Epithelial cell of proximal tubule (primary cell): ENCODE data around the gene ZBTB21. TPM values are rescaled to one million over a fixed set of nuclear protein-coding genes. Genes with fewer than 3 reads are reported as not detected.

Experiments used
- DNase-seq: peaks from one replicate; pipeline ENCODE4 v3.0.0-alpha.2; 2011; ENCODE audit warnings: low read depth
- H3K4me3 ChIP-seq: 2 replicates; pipeline ENCODE4 v1.5.1; 2011; ENCODE audit warnings: low read depth, mild to moderate bottlenecking, low read length
- total RNA-seq: library from RNA; depleted of rRNA; stranded (reverse); fragments of >200 nt; gene quantifications from 2 replicates; pipeline ENCODE4 v1.2.3, GENCODE V29; 2015
- TF ChIP-seq, protein P1 (sequence below): conservative IDR thresholded peaks from 2 replicates; pipeline ENCODE4 v1.5.1; 2012; ENCODE audit warnings: low read depth, mild to moderate bottlenecking, low read length

ZBTB21 gene
- total RNA-seq, 1 donor from 2014 or later = 6.3 TPM

DNA sequence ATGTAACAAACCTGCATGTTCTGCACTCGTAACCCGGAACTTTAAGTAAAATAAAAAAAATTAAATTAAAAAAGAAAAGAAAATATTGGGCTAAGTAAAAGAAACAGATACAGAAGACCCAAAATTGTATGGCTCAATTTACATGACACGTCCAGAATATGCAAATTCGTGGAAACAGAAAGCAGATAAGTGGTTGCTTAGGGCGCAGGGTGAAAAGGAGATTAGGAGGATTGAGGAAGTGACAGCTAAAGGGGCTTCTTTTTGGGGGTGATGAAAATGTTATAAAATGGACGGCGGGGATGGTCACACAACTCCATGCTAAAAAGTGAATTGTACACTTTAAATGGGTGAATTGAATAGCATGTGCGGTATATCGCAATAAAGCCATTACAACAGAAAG, 27.4 kb upstream of the ZBTB21 start:
- no peak for DNase-seq
- H3K4me3 ChIP-seq = no peak overlapping the region
- TF ChIP-seq, protein P1, sequence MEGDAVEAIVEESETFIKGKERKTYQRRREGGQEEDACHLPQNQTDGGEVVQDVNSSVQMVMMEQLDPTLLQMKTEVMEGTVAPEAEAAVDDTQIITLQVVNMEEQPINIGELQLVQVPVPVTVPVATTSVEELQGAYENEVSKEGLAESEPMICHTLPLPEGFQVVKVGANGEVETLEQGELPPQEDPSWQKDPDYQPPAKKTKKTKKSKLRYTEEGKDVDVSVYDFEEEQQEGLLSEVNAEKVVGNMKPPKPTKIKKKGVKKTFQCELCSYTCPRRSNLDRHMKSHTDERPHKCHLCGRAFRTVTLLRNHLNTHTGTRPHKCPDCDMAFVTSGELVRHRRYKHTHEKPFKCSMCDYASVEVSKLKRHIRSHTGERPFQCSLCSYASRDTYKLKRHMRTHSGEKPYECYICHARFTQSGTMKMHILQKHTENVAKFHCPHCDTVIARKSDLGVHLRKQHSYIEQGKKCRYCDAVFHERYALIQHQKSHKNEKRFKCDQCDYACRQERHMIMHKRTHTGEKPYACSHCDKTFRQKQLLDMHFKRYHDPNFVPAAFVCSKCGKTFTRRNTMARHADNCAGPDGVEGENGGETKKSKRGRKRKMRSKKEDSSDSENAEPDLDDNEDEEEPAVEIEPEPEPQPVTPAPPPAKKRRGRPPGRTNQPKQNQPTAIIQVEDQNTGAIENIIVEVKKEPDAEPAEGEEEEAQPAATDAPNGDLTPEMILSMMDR = no peak

DNA sequence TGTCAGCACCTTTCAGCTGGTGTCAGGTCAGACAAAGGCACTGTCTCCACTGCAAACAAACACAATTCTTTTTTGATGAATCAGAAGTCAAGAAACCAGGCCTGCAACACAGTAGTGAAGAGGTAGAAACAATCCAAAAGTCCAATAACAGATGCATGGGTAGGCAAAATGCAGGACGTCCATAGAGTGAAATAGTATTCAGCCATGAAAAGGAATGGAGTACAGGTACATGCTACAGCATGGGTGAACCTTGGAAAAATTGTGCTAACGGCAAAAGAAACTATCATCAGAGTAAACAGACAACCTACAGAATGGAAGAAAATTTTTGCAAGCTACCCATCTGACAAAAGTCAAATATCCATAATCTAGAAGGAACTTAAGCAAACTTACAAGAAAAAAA, 26.2 kb upstream of the ZBTB21 start:
- no peak for DNase-seq
- H3K4me3 ChIP-seq = no peak overlapping the region
- TF ChIP-seq, protein P1 = no peak

DNA sequence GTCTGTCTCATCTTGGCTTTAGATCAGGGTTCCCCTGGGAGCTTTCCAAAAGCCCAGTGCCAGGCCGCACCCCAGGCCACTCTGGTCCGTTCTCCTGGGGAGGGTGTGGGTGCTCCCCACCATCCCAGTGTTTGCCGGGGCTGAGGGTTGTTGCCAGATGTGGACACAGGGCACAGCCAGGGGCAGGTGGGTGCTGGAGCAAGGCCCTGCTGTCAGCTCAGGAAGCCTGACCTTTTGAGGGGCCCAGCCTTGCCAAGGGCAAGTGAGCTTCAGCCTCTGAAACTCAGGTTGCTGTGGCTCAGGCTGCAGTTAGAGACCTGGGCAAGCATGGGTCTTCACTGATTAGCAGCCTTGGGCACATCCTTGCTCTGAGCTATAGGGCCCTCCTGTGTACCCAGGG, 22.8 kb upstream of the ZBTB21 start:
- TF ChIP-seq, protein P1 = no peak

DNA sequence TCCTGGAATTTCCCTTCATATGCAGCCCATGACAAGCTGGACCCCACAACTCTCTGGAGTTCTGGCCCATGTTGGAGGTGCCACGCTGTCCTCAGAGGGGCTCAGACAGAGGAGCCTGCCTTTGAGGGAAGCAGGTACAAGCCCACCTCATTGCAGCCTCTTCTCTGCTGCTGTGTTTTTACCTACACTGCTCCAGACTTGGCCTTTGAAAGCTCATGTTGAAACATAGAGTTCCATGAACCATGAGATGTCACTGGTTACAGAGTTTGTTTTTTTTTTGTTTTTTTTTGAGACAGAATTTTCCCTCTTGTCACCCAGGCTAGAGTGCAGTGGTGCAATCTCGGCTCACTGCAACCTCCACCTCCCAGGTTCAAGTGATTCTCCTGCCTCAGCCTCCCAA, 22.1 kb upstream of the ZBTB21 start:
- H3K4me3 ChIP-seq = no peak overlapping the region
- DNase-seq = no peak
- TF ChIP-seq, protein P1 = no peak

More for the DNA sequence above, 22.8 kb upstream of the ZBTB21 start:
- no peak for DNase-seq
- no peak overlapping the region for H3K4me3 ChIP-seq

DNA sequence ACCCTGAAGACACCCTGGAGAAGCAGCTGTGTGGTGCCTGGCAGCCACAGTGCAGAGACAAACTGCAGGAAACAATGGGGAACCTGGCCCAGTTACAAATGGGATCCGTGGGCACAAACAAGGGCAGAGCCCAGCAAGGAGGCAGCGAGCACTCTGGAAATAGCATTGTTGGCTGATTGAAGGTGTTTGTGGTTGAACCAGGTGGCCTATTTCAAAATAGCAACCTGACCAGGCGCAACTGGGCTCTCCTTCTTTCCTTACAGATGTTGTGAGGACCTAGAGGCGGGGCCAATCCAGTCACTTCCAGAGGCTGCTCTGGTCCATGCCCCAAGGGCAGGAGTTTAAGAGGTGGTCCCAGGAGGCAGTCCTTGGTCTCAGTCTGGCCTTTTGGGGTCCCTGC, 21.7 kb upstream of the ZBTB21 start:
- TF ChIP-seq, protein P1 = no peak
- DNase-seq = no peak
- H3K4me3 ChIP-seq = no peak overlapping the region

DNA sequence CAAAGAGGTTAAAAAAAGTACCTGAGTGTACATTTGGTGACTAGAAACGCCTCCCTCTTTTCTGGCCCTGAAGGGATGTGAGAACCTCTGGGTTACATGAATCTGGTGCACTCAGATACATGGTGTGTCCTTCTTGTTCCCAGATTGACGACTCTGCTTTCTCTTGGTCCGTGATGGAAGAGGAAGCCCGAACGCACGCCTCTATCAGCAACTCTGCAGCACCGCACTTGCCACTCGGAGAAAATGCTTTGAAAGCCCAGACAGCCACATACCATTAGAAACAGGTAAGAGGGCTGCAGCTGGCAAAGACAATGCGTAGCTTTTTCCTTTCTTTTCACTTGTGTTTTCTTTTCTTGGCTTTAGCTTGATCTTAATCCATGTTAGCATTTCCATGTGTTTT, 21.1 kb upstream of the ZBTB21 start:
- H3K4me3 ChIP-seq = no peak overlapping the region
- TF ChIP-seq, protein P1 = no peak
- DNase-seq = no peak

DNA sequence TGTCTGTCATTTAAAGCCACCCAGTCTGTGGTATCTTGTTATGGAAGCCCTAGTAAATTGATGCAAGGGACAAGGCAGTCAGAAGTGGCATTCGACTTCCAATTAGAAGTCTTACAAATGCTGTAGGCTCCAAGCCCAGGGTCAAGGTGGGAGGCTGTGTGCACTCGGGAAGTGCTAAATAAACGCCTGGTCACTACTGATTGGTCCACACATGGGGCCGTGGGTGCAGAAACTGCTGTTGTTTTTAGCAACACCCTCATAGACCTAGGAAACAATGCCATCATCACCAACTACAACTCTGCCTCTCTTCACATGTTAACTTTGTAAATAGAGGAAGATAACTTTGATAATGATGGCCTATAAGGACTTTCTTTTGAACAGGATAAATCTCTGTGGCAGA, 20.2 kb upstream of the ZBTB21 start:
- no peak overlapping the region for H3K4me3 ChIP-seq
- DNase-seq = no peak
- TF ChIP-seq, protein P1 = no peak
